ENCODE results near the gene RAET1G. TPM values are rescaled to one million over a fixed set of nuclear protein-coding genes. Genes with fewer than 3 reads are reported as not detected.
"Not testable (repeated sequence)": the region's sequence is repeated elsewhere in the genome, so short reads cannot be mapped to it uniquely, and the experiment has no call there.

RAET1G gene
- total RNA-seq, 1 experiment from 2014 or later = 1.5 TPM

DNA sequence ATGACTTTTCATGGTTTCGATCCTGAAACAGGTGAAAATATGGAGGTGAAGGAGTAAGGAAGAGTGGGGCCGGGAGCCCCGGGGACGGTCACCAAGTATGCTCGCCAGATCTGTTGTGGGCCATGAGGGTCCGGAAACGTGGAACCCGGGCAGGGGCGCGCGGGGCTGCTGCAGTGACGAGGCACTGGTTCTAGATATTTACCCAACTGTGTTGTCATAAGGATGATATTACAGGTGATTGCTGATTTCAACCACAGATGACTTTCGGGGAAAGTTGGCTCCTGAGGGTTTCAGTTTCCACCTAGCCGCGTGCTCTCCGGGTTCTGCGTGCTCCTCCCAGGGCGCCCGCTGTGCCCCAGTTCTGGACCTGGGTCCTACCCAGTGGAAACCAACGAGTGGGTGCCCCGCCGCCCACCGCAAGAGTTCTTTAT lies 12.2 kb downstream of the RAET1G start:
- Histone ChIP-seq H3K9me3 (ENCODE audit: low read length) (no peaks in the 10 kb centered on the region), H3K27me3 (ENCODE audit: low read length) (no peaks in the 10 kb centered on the region), H4K20me1 (ENCODE audit: low read length) (no peaks in the 10 kb centered on the region), H3K27ac (ENCODE audit: low read length) (no peak overlapping the region), H3F3A (ENCODE audit: low read length, unreplicated experiment) (no peaks in the 10 kb centered on the region), H3K4me1 (ENCODE audit: insufficient read depth, low read length) (no peaks in the 10 kb centered on the region), H3K9me2 (replicated peaks; ENCODE audit: low read length) (no peaks in the 10 kb centered on the region), H3K79me2 (ENCODE audit: low read length) (no peaks in the 10 kb centered on the region), H3K4me2 (ENCODE audit: low read length) (no peak overlapping the region), H2AFZ (ENCODE audit: low read length) (no peak overlapping the region), H3K9ac (ENCODE audit: low read length) (no peak overlapping the region), H3K36me3 (ENCODE audit: low read depth, low read length) (no peaks in the 10 kb centered on the region), H3K4me3 (ENCODE audit: low read length) (no peak overlapping the region)
- BruUV-seq (replicated peaks) = no TSS peak
- intact Hi-C loops (cut with micrococcal nuclease) = no loop called here
- ChIA-PET POLR2A (ENCODE audit: unreplicated experiment) (no interaction called here), CTCF (no interaction called here)
- no peak for TF ChIP-seq EZH2 (IDR thresholded peaks at IDR 0.05; ENCODE audit: low read length, unreplicated experiment)
- TF ChIP-seq, protein P1, sequence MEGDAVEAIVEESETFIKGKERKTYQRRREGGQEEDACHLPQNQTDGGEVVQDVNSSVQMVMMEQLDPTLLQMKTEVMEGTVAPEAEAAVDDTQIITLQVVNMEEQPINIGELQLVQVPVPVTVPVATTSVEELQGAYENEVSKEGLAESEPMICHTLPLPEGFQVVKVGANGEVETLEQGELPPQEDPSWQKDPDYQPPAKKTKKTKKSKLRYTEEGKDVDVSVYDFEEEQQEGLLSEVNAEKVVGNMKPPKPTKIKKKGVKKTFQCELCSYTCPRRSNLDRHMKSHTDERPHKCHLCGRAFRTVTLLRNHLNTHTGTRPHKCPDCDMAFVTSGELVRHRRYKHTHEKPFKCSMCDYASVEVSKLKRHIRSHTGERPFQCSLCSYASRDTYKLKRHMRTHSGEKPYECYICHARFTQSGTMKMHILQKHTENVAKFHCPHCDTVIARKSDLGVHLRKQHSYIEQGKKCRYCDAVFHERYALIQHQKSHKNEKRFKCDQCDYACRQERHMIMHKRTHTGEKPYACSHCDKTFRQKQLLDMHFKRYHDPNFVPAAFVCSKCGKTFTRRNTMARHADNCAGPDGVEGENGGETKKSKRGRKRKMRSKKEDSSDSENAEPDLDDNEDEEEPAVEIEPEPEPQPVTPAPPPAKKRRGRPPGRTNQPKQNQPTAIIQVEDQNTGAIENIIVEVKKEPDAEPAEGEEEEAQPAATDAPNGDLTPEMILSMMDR (conservative IDR thresholded peaks at IDR 0.05; ENCODE audit: low read depth, low read length) = no peak
- TF ChIP-seq EZH2phosphoT487 (IDR thresholded peaks at IDR 0.05; ENCODE audit: borderline replicate concordance, low read length) = no peak
- ATAC-seq (no peak), DNase-seq (no peak)

DNA sequence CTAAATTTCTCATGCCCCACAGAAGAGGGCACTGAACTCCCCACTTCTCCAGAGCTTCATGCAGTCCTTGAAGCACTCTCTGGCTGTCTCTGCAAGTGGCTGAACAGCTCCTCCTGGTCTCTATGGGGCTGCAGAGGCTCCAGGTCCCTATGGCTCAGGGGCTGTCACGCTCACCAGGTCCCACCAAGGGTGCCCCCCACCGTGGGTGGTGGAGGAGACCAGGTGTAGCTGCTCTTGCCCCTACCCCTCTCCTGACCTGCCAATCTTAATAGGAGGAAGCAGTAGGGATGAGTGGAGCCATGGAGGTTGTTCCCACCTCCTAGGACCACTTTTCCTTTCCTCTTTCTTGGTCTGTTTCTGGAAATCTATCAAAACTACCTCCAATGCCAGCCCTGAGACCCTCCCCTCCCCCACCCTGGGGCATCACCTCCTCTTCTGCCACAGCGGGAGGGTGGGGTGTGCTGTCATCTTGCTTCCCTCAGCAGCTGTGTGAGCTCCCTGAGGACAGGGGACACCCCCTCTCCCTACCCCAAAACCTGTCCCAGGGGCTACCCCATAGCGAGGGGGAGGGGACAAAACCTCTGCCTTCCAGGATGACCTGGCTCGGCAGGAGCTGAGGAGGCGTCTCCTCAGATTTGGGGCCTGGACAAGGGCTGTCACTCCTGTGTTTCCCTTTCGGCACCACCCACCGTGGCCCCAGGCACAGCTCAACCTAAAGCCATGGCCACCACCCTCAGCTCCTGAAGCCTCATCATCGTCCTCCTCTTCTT lies 13.0 kb downstream of the RAET1G start:
- Histone ChIP-seq H3K79me2 (ENCODE audit: low read length) (no peaks in the 10 kb centered on the region), H3K4me1 (ENCODE audit: insufficient read depth, low read length) (no peaks in the 10 kb centered on the region), H4K20me1 (ENCODE audit: low read length) (no peaks in the 10 kb centered on the region), H3K27ac (ENCODE audit: low read length) (no peak overlapping the region), H3F3A (ENCODE audit: low read length, unreplicated experiment) (no peaks in the 10 kb centered on the region), H2AFZ (ENCODE audit: low read length) (no peak overlapping the region), H3K4me3 (ENCODE audit: low read length) (no peak overlapping the region), H3K36me3 (ENCODE audit: low read depth, low read length) (no peaks in the 10 kb centered on the region), H3K9me3 (ENCODE audit: low read length) (no peaks in the 10 kb centered on the region), H3K9ac (ENCODE audit: low read length) (no peak overlapping the region), H3K9me2 (replicated peaks; ENCODE audit: low read length) (no peaks in the 10 kb centered on the region), H3K4me2 (ENCODE audit: low read length) (no peak overlapping the region), H3K27me3 (ENCODE audit: low read length) (no peaks in the 10 kb centered on the region)
- POLR2A ChIA-PET (ENCODE audit: unreplicated experiment) = no interaction called here
- ATAC-seq = no peak
- no TSS peak for BruUV-seq (replicated peaks)
- CTCF ChIA-PET = no interaction called here
- intact Hi-C loops (cut with micrococcal nuclease) = no loop called here
- DNase-seq = no peak
- TF ChIP-seq EZH2 (IDR thresholded peaks at IDR 0.05; ENCODE audit: low read length, unreplicated experiment) (no peak), EZH2phosphoT487 (IDR thresholded peaks at IDR 0.05; ENCODE audit: borderline replicate concordance, low read length) (no peak)
- TF ChIP-seq, protein P1 (conservative IDR thresholded peaks at IDR 0.05; ENCODE audit: low read depth, low read length) = no peak

DNA sequence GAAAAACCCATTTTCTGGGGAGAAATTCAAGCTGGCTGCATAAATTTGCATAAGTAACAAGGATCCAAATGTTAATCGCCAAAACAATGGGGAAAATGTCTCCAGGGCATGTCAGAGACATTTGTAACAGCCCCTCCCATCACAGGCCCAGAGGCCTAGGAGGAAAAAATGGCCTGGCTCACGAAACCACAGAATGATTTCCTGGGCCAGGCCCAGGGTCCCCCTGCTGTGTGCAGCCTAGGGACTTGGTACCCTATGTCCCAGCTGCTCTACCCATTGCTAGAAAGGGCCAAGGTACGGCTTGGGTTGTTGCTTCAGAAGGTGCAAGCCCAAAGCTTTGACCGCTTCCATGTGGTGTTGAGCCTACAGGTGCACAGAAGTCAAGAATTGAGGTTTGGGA lies 14.4 kb downstream of the RAET1G start:
- BruUV-seq (replicated peaks); H3K4me3 ChIP-seq (ENCODE audit: low read length); H3K27ac ChIP-seq (ENCODE audit: low read length); H3K9me3 ChIP-seq (ENCODE audit: low read length); H3K36me3 ChIP-seq (ENCODE audit: low read depth, low read length); H3K9ac ChIP-seq (ENCODE audit: low read length); H3K4me2 ChIP-seq (ENCODE audit: low read length); H3K79me2 ChIP-seq (ENCODE audit: low read length); intact Hi-C loops (cut with micrococcal nuclease); H4K20me1 ChIP-seq (ENCODE audit: low read length); POLR2A ChIA-PET (ENCODE audit: unreplicated experiment); ATAC-seq; H3K27me3 ChIP-seq (ENCODE audit: low read length); DNase-seq; H3K9me2 ChIP-seq (replicated peaks; ENCODE audit: low read length); CTCF ChIA-PET; H2AFZ ChIP-seq (ENCODE audit: low read length); H3K4me1 ChIP-seq (ENCODE audit: insufficient read depth, low read length); H3F3A ChIP-seq (ENCODE audit: low read length, unreplicated experiment): not testable (repeated sequence)

Measured in PC-3 (cell line).